GM21825 (cell line): ENCODE data around the gene NHERF2.

Source experiments
- ATAC-seq: cut with Tn5 transposase; IDR thresholded peaks from one replicate; pipeline ENCODE4 v1.9.1; 2021; ENCODE audit warnings: mild to moderate bottlenecking, moderate library complexity; ENCODE audit not compliant: unreplicated experiment

The NHERF2 gene

GRCh38 chr16:2078691-2079090 lies 52.0 kb downstream of the NHERF2 start:
- ATAC-seq = no peak

DNA sequence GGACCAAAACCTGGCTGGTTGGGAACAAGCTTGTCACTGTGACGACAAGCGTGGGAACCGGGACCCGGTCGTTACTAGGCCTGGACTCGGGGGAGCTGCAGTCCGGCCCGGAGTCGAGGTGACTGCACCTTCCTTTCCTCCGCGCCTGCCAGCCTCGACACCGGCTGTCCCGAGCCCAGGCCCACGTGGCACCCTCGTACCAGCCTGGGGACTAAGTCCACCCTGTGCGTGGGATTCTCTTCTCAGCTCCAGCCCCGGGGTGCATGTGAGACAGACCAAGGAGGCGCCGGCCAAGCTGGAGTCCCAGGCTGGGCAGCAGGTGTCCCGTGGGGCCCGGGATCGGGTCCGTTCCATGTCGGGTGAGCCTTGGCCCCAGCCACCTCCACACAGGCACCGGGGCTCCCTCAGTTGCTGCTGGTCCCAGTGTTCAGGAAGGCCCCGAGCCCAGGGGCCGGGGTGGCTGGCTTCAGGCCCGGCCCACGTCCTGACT lies 52.7 kb downstream of the NHERF2 start:
- no peak for ATAC-seq

DNA sequence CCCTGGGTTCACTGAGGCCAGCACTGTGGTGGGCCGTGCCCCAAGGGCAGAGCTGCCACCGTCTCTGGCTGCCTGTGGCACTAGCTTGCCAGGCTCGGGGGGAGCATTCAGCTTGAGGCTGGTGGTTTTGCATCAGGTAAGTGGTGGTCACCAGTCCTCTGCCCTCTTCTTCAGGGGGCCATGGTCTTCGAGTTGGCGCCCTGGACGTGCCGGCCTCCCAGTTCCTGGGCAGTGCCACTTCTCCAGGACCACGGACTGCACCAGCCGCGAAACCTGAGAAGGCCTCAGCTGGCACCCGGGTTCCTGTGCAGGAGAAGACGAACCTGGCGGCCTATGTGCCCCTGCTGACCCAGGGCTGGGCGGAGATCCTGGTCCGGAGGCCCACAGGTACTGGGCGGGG lies 53.3 kb downstream of the NHERF2 start:
- no peak for ATAC-seq

DNA sequence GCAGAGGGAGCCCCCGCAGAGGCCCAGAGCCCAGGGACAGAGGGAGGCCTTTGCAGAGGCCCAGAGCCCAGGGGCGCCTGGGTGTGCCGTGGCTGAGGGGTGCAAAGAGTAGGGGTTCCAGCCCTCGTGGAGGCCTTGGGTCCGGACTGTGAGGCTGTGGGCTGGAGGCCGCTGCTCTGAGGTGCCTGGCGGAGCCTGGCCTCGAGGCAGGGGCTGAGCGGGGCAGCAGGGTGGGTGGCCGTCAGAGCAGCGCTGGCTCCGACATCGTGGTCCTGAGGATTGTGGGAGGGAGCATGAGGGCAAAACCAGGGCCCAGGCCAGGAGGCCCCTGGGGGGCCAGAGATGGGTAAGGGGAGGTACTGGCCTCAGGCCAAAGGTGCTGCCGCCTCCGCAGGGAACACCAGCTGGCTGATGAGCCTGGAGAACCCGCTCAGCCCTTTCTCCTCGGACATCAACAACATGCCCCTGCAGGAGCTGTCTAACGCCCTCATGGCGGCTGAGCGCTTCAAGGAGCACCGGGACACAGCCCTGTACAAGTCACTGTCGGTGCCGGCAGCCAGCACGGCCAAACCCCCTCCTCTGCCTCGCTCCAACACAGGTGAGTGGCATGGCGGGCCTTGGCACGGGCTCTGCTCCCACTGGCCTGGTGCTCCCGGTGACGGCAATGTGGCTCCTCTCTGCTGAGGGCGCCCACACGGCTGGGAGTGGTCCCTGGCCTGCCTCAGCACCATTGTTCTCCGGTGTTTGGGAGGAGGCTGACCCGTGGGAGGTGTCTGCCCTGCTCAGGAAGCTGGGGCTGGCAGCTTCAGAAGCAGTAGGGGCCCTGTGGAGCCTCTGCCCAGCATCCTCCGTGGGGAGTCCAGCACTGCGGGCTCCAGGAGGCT lies 54.7 kb downstream of the NHERF2 start:
- no peak for ATAC-seq

DNA sequence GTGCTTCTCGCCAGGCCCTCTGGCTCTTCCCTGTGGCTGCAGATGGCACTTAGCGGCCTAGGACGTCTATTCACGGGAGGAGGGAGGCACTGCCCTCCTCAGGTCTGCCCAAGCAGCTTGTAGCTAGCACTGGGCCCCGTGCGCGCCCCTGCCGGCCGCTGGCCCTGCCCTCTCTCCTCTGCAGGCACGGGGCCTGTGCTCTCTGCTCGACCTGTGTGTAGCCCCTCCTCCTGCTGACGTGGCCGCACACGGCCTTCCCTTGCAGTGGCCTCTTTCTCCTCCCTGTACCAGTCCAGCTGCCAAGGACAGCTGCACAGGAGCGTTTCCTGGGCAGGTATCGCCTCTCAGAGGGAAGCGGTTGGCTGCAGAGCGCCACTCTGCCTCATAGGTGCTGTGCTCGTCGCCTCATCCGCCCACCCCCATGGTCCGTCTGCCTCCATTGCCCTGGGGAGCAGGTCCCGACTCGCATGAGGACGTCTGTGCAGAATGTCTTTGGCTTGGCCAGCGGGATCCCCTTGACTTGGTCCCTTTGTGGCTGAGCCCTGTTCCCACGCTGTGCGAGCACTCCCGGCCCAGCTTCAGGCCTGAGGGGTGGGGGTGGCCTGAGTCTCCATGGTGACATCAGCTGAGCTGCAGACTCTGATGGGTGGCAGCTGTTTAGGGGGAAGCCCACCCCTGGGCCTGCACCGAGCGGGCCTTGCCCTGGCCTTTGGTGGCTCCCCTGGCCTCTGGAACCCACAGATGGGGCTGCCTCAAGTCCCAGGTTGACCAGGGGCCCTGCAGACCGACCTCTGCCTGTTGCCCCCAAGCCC lies 55.7 kb downstream of the NHERF2 start:
- ATAC-seq = no peak

DNA sequence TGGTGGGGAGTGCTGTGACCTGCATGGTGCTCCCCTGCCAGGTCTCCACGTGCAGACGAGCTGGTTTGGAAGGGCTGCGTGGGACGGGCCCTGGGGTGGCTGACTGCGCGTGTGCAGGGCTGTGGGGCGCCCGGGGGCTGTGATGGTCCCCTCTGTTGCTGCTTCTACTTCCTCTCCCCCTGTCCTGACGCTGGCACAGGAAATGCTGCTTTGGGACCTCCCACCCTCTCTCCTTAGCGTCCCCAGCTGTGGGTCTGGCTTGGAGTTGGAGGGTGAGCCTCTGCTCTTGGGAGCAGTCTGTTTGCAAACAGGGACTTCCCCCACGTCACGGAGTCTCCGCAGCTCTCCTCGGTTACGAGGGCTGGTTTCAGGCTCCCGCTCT lies 56.3 kb downstream of the NHERF2 start:
- ATAC-seq = no peak

DNA sequence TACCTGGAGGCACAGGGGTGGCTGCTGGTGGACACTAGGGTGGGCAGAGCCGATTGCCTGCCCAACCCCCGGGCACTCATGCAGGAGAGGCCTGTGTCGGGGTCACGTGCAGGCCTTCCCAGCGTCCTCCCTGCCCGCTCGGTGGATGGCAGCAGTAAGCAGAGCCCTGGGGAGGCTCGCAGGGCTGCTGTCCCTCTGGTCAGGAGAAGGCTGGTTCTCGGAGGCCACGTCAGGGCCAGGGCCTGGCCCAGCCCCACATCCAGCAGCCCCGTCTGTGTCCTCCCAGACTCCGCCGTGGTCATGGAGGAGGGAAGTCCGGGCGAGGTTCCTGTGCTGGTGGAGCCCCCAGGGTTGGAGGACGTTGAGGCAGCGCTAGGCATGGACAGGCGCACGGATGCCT lies 56.7 kb downstream of the NHERF2 start:
- no peak for ATAC-seq

GRCh38 chr16:2083876-2084780 lies 57.4 kb downstream of the NHERF2 start:
- no peak for ATAC-seq

DNA sequence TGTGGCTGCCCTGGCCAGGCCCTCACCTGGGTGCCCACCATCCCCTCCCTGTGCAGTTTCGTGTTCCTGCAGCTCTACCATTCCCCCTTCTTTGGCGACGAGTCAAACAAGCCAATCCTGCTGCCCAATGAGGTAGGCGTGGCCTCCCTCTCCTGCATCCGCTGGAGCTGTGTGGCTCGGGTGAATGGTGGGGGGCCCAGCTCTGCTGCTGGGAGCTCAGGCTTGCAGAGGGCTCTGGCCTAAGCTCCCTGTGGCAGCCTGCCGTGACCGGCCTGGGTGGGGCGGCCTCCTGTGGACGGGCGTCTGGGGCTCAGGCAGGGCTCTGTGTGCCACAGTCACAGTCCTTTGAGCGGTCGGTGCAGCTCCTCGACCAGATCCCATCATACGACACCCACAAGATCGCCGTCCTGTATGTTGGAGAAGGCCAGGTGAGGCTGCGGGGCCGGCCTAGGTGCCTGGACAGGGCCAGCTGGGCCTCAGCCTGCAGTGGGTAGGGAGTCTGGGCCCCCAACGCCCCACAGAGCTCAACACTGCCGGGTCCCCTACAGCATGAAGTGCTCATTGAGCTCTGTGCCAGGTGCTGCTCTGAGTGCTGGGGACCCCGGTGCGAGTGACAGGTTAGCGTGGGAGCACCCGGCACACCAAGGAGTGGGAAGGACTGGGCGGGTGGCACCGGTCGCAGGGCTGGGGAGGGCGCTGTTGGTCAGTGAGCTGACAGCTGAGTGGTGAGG lies 58.4 kb downstream of the NHERF2 start:
- no peak for ATAC-seq

- no peak for ATAC-seq
Observed at GRCh38 chr16:2085669-2086068, 59.0 kb downstream of the NHERF2 start.

GRCh38 chr16:2086106-2086742 lies 59.5 kb downstream of the NHERF2 start:
- ATAC-seq = no peak

GRCh38 chr16:2086812-2087747 lies 60.4 kb downstream of the NHERF2 start:
- ATAC-seq = no peak

- no peak for ATAC-seq
Observed at GRCh38 chr16:2087748-2088631, 61.3 kb downstream of the NHERF2 start.
